Superior temporal gyrus (tissue), 1 donor: ENCODE results near the gene HSF4.

Experiments used
- DNase-seq: peaks from one replicate; pipeline ENCODE4 v3.0.0-alpha.2; 2016; ENCODE audit errors: extremely low spot score

The HSF4 gene

DNA sequence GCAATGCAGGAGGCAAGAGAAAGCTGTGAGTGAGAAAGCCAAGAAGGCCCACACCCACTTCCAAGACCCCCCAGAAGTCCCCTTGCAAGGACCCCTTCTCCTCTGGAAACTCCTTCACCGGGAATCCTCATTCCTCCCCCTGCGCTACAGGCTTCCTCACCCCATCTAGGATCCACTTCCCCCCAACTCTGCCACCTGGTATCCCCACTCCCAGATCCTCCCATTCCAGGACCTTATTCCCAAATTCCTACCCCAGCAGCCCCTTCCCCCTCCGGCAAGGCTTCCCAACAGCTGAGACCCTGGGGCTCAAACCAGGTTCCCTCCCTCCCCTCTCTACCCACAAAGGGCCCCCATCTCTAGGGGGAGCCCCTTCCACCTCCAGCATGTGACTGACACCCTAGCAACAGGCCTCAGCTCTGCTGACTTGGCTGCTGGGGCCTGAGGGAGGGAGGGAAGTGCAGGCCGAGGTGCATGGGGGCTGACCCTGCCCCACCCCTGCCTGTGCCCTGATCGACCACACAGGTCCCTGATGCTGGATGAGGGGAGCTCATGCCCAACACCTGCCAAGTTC is 2.1 kb downstream of the HSF4 start:
- DNase-seq: no peak

DNA sequence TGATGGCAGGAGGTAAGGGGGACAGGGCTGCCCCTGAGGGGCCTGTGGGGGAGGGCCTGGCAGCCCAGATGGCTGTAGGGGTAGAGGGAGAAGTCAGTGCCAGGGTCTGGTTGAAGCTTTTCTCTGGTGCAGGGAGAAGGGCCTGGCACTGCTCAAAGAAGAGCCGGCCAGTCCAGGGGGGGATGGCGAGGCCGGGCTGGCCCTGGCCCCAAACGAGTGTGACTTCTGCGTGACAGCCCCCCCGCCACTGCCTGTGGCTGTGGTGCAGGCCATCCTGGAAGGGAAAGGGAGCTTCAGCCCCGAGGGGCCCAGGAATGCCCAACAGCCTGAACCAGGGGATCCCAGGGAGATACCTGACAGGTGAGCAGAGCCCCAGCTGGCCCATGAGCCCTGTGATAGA is 3.0 kb downstream of the HSF4 start:
- DNase-seq: no peak

DNA sequence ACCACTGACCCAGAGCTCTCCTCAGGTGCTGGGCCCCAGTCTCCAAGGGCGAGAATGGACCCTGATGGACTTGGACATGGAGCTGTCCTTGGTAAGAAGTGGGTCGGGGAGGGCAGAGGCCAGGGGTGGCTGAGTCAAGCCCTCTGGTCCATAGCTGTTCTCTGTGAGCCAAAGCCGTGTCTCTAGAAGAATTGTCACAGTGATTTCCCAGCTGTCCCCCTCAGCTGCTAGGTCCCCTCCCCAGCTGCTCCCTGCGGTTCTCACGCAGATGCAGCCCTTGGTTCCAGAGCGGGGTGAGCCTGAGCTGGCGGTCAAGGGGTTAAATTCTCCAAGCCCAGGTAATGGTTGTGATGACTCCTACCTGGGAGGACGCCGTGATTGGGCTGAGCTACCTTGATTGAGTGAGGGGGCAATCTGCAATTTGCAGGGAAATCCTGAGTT is 4.5 kb downstream of the HSF4 start:
- no peak for DNase-seq

DNA sequence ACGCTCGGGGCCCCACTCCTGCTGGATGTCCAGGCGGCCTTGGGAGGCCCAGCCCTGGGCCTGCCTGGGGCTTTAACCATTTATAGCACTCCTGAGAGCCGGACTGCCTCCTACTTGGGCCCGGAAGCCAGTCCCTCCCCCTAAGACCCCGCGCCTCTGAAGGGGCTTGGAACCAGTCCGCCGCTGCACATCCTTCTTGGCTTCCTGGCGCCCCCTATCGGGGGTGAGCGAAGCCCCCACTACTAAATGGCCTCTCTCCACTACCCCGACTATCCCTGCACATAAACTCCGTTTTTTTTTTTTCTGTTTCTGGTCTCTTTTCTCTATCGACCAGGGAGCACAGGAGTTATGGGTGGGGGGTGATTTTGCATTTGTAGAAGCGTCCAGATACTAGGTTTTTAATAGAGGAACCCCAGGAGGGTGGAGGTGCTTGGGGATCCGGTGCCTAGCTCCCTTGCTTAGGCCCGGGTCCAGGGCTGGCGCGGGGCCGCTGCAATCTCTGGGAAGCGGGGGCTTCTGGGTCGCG is 5.2 kb downstream of the HSF4 start:
- DNase-seq: peak; percentile 49

DNA sequence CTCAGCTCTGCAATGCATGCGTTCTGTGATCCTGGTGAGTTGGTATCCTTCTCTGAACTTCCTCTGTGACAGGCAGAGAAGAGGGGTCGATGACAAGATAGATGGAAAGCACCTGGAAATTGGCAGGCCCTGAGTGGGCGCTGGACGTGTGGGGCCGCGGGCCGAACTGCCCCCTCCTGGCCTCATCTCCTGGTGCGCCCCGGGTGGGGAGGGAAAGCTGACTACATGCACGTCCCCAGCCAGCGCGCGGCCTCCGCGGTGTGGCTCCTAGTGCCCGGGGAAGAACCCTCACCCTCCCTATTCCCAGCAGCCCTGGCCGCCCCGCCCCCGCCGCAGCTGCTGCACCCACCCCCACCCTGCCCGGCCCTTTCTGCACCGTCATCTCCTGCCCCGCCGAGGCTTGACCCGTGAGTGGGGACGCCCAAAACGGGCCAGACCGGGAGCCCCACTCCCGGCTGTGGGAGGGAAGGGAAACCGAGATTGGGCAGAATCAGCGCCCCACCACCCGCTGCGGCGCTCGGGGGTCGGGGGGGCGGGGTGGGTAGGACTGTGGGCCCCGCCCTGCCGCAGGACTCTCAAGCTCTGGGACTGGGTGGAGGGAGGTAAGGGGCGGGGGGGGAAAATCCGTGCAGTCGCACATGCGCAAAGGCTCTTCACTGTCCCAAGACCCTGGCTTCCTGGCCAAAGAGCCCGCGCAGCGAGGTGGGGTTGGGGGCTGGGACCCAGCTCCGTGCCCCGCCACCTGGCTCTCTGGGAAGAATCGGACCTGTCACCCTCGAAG is 5.8 kb downstream of the HSF4 start, which contains the start of gene NOL3:
Gene NOL3, plus strand, starts transcription at position 371 of the 781 bp plus-strand sequence.
- DNase-seq: no peak

DNA sequence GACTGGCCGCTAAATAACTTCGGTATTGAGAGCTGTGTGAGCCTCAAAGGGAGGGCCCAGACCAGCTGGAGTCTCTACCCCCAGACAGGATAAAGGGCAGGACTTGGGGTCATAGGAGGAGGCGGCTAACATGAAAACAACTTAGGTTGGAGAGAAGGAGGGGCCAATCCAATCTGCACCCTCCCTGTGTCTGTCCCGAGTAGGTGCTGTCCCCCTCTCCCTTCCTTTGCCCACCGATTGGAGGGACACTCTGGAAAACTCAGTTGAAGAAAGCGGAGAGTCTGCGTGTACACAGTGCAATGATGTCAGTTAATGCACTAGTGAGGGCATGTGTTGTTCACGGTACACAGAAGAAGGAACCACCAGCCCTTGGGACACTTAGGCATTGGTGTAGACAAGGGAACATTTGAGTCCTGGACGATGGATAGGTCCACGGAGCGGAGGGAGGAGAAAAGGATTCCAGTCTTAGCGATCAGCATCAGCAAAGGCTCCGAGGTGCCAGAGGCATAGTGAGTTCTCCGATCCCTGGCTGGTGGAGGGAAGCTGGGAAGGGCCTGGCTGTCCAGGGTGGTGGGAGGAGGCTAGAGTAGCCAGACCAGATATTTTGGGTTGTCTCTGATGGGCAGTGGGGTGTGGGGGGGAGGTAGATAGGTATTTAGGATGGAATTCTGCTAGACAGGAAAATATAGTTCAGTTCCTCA is 6.6 kb downstream of the HSF4 start:
- DNase-seq: no peak

DNA sequence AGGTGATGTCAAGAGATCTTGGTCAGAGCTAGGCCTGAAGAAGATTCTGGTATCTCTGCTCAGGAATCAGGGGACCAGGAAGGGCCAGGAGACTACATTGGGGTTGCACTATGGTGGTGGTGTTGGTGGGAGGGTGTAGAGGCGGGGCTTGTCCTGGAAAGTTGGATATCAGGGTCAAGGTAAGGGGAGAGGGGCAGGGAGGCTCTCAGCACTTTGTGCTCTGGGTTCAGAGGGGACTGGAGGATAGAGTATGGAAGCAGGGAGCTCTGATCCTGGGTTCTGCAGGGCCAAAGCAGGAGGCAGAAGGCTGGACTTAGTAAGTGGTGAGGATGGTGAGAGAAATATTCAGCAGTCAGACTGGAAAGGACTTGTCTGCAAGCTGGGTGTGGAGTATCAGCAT is 8.8 kb downstream of the HSF4 start:
- DNase-seq: no peak

DNA sequence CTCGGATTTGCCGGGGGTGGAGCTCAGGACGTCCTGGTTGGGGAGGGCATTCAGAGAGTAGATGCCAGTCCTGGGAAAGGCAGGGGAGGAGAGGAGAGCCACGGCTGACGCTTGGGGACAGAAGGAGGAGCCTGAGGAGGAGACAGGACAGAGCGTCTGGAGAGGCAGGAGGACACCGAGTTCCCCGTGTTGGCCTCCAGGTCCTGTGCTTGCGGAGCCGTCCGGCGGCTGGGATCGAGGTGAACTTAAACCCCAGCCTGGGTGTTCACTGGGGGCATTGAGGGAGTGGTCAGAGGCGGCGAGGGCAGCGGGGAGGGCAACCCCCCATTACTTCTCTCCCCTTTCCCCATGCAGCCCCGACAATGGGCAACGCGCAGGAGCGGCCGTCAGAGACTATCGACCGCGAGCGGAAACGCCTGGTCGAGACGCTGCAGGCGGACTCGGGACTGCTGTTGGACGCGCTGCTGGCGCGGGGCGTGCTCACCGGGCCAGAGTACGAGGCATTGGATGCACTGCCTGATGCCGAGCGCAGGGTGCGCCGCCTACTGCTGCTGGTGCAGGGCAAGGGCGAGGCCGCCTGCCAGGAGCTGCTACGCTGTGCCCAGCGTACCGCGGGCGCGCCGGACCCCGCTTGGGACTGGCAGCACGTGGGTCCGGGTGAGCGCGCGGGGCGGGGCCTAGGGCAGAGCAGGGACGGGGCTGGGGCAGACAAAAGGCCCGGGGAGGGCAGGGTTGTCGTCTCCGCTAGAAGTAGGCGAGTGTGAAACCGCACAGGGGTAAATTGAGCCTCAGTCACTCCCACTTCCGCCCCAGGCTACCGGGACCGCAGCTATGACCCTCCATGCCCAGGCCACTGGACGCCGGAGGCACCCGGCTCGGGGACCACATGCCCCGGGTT is 9.5 kb downstream of the HSF4 start:
- DNase-seq: peak; percentile 73

DNA sequence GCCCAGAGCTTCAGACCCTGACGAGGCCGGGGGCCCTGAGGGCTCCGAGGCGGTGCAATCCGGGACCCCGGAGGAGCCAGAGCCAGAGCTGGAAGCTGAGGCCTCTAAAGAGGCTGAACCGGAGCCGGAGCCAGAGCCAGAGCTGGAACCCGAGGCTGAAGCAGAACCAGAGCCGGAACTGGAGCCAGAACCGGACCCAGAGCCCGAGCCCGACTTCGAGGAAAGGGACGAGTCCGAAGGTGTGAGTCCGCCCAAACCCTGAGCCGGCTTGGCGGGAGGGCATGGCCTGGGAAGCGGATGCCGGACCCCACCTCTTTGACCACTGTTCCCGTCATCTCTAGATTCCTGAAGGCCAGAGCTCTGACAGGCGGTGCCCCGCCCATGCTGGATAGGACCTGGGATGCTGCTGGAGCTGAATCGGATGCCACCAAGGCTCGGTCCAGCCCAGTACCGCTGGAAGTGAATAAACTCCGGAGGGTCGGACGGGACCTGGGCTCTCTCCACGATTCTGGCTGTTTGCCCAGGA is 10.2 kb downstream of the HSF4 start:
- no peak for DNase-seq

DNA sequence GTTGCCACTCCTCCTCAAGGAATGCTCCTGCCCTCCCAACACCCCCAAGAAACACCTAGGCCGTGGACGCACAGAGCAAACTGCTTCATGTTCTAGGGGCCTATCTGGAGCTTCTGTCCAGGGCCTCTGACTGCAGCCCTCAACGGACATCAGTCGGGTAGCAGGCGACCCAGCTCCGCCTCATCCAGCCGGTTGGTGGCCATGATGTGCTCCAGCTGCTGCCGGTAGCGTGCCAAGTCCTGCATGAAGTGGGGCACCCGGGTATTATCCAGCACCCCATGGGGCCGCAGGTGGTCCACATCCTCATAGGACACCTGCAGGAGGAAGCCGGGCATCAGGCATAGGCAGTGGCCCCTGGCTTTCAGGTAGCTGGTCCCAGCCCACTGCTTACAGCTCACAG is 12.1 kb downstream of the HSF4 start:
- DNase-seq: no peak

DNA sequence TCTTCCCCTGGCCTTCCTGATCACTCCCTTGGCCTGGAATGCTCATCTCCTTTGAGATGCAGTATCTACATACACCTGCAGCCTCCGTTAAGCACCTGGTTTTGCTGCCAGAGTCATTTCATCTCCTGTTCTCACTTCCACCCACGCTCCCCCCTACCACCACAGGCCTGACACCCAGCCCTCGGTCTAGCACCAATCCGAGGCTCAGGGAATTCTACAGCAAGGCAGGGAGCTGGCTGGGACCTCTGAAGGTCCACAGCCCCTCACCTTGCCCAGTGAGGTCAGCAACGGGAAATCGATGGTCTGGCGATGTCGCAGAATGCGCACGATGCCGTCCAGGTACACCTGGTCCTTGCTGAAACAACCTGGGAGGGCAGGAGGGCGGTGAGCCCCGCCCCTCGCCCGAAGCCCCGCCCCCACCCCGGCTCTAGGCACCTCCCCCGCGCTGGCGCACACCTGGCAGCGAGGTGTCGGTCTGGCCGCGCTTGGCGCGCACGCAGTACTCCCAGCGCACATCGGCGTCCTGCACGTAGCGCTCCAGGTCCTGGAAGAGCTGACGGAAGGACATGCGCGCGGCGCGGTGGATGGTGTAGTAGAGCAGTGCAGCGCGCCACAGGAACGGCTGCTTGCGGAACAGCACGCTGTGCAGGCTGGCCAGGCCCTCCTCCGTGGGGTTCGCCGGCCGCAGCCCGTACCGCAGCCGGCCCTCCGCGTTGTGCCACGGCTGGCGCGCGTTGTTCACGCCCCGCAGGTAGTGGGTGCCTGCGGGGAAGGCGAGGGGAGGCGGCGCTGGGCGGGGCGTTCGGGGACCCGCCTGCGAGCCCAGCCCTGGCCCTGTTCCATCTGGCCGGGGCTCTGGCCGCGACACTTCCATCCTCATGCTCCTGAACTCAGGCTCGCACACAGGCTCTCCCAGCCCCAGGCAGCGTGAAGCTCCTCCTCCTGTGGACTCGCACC is 13.5 kb downstream of the HSF4 start:
- DNase-seq: no peak

DNA sequence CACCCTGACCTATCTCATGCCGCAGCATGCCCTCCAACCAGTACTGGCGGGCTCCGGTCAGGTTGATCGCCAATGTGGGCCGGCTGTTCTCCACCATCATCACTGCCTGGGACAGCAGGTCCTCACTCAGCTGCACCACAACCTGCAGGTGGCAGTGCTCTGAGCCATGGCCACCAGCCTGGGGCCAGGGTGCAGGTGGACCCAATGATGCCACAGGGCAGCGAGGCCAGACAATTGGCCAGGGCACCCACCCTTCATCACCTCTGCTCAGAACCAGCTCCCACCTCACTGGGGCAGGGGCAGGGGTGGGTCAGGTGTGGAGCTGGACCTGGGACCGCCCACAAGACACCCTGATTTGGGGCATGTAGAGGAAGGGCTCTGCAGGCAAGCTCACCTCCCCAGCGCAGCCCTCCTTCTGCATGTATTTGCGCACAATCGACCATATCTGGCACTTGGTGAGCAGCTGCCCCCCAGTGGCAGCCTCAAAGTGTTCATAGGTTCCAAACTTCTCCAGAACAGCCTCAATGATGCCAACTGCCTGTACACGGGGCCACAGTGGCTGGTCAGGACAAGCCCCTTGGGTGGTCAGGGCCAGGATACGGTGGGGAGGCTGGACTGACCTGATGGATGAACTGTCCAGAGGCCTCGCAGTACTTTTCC is 15.0 kb downstream of the HSF4 start:
- DNase-seq: no peak

DNA sequence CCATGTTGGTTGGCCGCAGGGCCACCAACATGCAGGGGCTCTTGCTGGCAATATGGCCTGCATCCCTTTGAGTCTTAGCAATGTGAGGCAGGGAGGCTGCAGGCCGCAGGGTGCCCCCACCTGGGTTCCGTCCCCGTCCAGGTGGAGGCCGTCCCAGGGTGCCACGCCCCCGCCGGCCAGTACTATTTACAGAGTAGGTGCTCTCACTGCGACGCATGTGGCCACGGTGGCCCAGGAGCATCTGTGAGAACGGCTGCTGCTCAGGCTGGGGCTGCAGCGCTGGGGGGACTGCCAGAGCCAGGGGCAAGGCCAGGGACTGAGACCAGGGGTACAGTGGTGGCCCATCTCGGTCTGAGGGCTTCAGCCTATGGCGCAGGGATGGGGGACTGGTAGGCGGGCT is 15.6 kb downstream of the HSF4 start:
- no peak for DNase-seq

DNA sequence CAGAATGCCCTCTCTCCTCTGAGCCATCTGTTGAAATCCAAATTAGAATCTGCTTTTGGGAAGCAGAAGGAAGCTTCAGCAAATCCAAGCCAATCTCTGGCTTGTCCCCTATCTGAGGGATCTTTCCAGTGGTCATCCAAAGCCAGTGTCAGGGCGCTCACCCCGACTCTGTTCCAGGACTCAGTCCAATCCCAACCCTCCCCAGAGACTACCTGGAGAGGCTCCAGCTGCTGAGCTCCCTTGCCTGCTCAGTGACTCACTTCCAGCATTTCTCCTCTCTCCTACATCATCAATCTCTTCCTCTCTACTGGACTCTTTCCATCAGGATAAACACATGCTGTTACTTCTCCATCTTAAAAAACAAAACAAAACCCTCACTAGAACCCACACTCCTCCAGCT is 16.8 kb downstream of the HSF4 start:
- peak; percentile 28 for DNase-seq

DNA sequence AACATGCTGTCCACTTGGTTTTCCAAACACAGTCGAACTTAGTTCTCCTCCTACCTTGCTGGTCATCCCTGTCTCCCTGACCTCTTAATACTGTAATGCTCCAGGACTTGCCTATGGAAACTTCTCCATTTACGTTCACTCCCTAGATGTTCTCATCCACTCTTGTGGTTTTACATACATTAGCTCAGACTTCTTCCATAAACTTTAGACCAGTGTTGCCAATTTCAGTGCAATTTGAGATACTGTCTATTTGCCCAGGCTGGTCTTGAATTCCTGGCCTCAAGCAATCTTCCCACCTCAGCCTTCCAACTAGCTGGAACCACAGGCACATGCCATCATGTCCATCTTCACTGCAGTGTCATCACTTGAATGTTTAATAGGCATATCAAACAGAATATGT is 17.7 kb downstream of the HSF4 start:
- no peak for DNase-seq

DNA sequence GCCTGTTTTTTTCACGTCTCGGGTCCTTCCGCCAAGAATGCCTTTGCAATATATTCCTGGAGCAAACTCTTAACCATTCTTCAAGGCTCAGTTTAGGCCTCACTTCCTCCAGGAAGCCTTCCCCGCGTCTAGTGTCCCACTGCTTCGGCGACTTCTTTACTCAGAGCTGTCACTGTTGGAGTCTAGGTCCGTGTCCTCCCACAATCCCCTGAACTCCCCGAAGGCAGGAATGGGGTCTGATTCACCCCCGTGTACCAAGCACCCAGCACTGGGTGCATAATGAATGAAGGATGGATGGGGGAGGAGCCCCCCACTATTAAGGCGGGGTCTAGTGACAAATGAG is 18.7 kb downstream of the HSF4 start:
- DNase-seq: no peak

DNA sequence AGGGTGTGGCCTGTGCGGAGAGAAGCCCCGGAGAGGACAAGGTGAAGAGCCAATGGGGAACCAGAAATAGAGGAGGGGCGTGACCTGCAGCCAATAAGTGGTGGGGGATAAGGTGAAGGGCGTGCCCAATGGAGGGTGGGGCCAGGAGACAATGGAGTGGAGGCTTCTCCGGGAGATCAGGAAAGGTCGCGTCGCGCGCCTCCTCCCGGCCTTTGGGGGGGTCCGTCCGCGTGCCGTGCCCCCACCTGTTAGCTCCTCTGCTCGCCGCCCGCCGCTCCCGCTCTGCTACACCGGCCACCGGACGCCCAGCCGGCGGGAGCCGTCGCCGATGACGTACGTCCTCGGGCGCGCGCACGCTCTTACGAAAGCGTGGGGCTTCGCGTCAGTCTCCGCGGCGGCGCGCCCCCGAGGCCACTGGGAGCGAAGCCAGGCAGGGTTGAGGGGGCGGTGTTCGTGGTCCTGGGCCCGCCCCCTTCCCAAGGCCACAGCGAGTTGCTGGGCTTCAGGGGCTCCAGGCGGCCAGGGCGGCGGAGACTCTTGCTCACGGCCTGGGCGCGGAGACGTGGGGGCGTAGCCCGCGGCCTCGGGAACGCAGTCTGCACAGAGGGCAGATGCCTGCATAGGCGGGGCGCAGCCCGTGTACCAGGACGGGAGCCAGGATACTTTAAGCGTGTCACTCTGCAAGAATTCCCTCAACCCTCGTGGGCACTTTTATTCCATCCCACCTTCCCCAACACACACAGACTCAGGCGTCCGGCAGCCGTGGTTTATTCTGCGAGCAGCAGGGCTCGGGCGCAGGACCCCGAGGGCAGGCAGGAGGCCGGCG is 19.3 kb downstream of the HSF4 start, which contains the start of gene MATCAP1:
Gene MATCAP1, minus strand, starts transcription at position 337 of the 826 bp plus-strand sequence. CDS start 3,353 bp downstream, outside the sequence.
- peak; percentile 97 for DNase-seq

DNA sequence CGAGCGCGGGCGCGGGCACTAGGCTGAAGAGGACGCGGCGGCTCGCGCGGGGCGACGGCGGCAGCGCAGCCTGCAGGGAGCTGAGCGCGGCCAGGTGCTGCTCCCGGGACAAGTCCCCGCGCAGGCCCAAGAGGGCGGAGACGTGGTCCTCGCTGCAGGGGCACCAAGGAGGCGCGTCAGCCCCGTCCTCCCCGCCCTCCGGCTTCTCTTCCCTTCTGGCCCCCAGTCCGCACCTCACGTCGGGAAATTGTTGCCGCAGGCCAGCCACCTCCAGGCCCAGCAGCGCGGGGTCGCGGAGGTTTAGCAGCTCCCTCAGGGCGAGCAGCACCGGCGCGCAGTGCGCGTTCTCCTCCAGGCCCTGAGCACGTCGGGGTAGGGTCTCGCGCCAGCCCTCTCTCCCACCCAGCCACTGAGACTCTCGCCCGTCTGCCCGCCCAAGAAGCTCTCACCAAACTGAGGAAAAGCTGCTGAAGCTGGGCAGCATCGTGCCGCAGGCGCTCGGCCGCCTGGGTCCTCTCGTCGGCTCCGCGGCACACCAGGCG is 20.0 kb downstream of the HSF4 start:
- no peak for DNase-seq
